PC-9 (cell line): ENCODE results near the gene PSMC2.

ENCODE experiments used
- CTCF ChIP-seq: fragments of 200-600 bp; sonication (generic); conservative IDR thresholded peaks from 2 replicates; pipeline ENCODE4 v1.6.1; 2017; ENCODE audit warnings: mixed run types, antibody characterized with exemption, mild to moderate bottlenecking, moderate library complexity
- EZH2 ChIP-seq: fragments of 200-600 bp; sonication (generic); IDR thresholded peaks from 2 replicates; pipeline ENCODE4 v1.8.0; 2017; ENCODE audit warnings: antibody characterized with exemption, low read depth

- TF ChIP-seq EZH2 (no peak), CTCF (no peak)
Observed at GRCh38 chr7:103412151-103412550, 64.7 kb downstream of the PSMC2 start.
